ENCODE results near the gene CLPTM1L.
"Not testable (repeated sequence)": the region's sequence is repeated elsewhere in the genome, so short reads cannot be mapped to it uniquely, and the experiment has no call there.

CLPTM1L gene

DNA sequence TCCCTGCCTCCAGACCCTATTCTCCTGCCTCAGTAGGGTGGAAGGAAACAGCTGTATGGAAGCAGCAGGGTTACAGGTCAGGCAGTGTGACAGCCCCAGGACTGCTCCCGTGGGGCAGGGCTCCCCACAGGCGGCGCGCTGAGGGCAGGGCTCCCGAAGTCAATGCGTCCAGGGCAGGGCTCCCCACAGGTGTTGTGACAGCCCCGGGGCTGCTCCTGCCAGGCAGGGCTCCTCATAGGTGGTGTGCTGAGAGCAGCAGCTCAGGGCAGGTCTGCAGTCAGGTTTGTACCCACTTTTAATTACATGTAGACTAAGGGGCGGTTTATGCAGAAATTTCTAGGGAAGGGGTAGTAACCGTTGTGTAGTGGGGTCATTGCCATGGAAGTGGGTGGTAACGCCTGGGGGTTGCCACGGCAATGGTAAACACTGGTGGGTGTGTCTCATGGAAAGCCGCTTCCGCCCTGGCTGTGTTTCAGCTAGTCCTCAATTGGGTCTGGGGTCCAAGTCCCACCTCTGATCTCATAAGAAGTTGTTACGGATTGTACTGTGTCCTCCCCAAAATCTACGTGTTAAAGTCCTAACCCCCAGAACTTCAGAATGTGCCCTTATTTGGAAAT is 33.4 kb downstream of the CLPTM1L start:
- no peak for DNase-seq

DNA sequence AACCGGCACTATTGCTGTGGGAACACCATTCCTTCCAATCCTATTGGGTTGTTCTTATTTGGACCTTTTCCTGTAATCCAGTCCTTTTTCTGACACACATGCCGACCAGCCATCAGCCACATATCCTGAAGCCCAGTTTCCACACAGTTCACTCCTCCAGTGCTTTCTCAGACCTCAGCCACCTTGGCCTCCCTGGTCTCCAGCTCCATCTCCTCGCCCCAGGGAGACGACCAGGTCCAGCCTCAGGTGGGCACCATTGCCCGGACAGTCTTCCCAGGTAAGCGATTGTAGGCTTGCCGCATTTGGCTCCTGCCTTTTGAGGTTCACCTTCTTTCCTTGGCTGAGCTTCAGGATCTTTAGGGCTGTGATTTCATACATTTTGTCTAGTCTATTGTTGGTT is 34.8 kb downstream of the CLPTM1L start:
- DNase-seq: no peak

DNA sequence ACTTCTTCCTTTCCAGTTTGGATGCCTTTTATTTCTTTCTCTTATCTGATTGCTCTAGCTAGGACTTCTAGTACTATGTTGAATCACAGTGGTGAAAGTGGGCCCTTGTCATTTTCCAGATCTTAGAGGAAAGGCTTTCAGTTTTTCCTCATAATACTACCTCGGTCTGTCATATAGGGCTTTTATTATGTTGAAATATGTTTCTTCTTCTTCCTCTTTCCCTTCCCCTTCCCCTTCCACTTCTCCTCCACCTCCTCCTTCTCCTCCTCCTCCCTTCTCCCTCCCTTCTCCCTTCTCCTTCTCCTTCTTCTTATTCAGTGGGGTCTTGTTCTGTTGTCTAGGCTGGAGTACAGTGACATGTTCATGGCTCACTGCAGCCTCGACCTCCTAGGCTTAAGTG is 40.9 kb downstream of the CLPTM1L start:
- DNase-seq: no peak

DNA sequence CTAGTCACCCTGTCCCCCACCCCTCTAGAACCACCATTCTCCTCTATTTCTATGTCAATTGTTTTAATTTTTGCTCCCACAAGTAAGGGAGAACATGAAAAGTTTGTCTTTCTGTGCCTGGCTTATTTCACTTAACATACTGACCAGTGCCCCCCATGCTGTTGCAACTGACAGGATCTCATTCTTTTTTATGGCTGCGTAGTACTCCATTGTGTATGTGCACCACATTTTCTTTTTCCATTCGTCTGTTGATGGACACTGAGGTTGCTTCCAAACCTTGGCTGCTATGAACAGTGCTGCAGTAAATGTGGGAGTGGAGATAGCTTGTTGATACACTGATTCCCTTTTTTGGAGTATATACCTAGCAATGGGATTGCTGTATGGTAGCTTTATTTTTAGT is 42.6 kb downstream of the CLPTM1L start:
- no peak for DNase-seq

DNA sequence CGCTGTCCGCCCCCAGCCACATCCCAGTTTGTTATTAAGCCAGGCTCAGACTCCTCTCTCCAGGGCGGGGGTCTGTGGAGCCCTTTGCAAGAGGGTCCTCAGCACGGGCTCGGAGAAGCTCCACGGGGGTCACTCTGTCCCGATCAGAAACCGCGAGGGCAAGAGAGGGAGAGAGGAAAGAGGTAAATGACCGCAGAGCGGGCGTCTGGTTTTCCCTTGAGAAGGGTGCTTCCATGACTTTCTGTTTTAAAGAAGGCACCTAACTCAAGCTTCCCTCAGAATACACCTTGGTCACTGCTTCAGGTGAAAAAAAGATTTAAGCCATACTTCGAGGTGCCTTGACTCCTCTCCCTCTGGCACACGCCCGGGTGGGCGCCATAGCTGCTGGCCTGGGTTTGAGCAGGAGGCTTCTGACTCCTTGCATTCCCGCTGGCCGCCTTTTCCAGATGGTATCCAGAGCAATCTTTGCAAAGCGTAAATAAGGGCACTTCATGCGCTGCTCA is 44.3 kb downstream of the CLPTM1L start:
- no peak for DNase-seq

DNA sequence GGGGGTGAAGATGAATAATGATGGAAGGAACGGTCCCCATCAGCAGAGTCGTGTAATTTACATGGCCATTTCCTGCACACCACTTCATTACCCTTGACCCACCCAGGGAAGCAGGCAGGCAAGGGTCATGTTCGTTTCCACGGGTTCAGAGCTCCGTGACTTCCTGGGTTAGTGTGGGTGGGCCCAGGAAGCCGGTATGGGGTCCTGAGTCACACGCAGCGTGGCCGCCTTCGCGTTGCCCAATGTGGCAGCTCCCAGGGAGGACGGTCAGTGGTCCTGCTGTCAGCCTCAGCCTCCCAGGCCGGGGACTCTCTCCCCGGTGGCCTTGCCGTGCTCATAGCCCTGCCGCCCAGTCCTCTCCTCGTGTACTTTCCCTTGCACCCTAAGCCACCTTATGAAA is 44.9 kb downstream of the CLPTM1L start:
- DNase-seq: no peak

DNA sequence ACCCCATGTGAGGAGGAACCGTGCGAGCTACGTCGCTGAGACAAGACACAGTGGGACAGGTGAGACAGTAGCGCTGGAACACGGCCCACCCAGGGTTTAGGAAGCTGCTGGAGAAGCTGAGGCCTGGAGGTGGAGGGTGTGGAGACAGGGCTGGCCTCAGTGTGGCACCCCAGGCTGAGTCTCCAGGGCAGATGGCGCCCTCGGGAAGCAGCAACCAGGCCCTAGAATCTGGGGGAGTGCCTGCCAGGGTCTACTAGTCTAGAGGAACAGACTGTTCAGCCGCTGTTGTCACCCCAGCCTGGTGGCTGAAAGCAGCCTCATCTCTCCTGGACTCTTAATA is 45.4 kb downstream of the CLPTM1L start:
- DNase-seq: no peak

DNA sequence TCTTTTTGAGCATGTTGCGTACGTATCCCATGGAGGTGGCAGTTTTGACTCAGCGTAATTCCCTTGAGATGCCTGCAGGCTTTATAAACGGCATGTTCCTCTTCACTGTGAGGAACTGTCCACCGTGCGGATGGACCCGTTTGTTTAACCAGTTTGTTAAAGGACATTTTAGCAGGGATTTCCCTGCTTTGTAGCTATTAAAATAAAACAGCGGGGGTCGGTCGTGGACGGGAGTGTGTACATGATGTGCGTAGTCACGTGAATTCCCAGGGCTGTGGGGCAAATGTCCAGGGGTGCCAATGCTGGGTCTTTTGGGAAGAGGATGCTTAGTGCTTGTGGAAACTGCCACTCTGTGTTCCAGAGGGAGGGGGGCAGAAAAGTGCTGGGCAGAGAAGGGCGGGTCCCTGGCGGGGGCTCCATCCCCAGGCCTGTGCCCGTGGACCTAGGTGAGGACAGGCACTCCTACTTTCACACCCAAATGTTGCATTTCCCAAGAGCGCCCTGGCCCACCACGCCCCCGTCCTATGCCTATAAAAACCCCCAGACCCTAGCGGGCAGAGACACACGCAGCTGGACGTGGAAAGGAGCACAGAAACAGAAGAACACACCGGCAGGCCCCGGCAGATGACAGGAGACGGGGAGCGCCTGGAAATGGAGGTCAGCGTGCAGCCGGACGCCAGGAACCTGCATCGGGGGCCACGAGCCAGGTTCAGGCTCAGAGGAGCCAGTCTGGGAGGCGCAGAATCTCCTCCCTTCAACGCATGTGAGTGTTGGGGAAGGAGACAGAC is 46.0 kb downstream of the CLPTM1L start:
- DNase-seq: no peak

DNA sequence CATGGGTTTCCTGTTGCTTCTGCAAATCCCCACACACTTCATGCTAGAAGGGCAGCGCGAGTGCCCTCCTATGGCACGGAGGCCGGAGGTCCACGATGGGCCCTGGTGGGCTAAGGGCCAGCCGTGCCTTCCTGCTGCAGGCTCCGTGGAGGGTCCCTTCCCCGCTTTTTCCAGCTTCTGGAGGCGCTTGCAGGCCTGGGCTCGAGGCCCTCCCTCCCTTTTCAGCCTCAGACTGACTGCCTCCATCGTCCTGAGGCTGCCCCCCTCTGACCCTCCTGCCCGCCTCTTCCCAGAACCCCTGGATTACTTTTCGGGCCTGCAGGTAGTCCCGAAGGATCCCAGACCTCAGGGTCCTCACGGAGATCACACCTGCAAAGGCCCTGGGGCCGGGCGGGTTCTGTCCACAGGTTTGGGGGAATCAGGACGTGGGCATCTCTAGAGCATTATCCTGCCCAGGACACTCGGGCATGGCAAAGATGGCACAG is 46.8 kb downstream of the CLPTM1L start:
- DNase-seq: no peak

DNA sequence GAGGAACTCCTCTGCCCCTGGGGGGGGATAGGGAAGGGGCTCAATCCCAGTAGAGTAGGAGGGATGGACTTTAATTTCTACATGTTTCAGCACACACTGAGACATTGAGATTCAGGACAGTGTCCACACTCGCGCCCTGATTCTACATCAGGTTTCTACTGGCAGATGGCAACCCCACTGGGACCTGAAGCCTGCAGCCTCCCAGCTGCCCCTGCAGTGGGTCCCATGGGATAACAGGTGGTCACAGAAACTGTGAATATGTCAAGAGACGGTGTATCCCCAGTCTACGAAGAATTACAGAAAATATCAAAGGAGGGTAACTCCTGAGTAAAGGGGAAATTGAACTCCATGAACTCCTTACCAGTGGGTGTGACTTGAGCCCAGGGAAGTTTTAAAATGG is 47.7 kb downstream of the CLPTM1L start:
- DNase-seq: no peak

DNA sequence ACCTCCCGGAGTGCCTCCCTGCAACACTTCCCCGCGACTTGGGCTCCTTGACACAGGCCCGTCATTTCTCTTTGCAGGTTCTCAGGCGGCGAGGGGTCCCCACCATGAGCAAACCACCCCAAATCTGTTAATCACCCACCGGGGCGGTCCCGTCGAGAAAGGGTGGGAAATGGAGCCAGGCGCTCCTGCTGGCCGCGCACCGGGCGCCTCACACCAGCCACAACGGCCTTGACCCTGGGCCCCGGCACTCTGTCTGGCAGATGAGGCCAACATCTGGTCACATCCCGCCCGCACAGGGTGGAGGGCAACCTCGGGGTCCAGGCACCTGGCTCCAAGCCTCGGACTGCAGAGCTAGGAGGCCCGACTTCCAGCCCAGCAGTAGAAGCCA is 49.3 kb downstream of the CLPTM1L start:
- no peak for DNase-seq

DNA sequence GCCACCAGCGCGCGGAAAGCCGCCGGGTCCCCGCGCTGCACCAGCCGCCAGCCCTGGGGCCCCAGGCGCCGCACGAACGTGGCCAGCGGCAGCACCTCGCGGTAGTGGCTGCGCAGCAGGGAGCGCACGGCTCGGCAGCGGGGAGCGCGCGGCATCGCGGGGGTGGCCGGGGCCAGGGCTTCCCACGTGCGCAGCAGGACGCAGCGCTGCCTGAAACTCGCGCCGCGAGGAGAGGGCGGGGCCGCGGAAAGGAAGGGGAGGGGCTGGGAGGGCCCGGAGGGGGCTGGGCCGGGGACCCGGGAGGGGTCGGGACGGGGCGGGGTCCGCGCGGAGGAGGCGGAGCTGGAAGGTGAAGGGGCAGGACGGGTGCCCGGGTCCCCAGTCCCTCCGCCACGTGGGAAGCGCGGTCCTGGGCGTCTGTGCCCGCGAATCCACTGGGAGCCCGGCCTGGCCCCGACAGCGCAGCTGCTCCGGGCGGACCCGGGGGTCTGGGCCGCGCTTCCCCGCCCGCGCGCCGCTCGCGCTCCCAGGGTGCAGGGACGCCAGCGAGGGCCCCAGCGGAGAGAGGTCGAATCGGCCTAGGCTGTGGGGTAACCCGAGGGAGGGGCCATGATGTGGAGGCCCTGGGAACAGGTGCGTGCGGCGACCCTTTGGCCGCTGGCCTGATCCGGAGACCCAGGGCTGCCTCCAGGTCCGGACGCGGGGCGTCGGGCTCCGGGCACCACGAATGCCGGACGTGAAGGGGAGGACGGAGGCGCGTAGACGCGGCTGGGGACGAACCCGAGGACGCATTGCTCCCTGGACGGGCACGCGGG is 49.9 kb downstream of the CLPTM1L start, which contains the start of gene TERT:
Gene TERT, minus strand, starts transcription at position 234 of the 815 bp plus-strand sequence. Its CDS starts 79 bp downstream, at position 155.
- DNase-seq: no peak

DNA sequence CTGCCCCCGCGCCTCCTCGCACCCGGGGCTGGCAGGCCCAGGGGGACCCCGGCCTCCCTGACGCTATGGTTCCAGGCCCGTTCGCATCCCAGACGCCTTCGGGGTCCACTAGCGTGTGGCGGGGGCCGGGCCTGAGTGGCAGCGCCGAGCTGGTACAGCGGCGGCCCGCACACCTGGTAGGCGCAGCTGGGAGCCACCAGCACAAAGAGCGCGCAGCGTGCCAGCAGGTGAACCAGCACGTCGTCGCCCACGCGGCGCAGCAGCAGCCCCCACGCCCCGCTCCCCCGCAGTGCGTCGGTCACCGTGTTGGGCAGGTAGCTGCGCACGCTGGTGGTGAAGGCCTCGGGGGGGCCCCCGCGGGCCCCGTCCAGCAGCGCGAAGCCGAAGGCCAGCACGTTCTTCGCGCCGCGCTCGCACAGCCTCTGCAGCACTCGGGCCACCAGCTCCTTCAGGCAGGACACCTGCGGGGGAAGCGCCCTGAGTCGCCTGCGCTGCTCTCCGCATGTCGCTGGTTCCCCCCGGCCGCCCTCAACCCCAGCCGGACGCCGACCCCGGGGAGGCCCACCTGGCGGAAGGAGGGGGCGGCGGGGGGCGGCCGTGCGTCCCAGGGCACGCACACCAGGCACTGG is 50.6 kb downstream of the CLPTM1L start:
- no peak for DNase-seq

DNA sequence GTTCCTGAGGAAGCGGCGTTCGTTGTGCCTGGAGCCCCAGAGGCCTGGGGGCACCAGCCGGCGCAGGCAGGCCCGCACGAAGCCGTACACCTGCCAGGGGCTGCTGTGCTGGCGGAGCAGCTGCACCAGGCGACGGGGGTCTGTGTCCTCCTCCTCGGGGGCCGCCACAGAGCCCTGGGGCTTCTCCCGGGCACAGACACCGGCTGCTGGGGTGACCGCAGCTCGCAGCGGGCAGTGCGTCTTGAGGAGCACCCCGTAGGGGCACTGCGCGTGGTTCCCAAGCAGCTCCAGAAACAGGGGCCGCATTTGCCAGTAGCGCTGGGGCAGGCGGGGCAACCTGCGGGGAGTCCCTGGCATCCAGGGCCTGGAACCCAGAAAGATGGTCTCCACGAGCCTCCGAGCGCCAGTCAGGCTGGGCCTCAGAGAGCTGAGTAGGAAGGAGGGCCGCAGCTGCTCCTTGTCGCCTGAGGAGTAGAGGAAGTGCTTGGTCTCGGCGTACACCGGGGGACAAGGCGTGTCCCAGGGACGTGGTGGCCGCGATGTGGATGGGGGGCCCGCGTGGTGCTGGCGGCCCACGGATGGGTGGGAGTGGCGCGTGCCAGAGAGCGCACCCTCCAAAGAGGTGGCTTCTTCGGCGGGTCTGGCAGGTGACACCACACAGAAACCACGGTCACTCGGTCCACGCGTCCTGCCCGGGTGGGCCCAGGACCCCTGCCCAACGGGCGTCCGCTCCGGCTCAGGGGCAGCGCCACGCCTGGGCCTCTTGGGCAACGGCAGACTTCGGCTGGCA is 51.3 kb downstream of the CLPTM1L start:
- DNase-seq: no peak

DNA sequence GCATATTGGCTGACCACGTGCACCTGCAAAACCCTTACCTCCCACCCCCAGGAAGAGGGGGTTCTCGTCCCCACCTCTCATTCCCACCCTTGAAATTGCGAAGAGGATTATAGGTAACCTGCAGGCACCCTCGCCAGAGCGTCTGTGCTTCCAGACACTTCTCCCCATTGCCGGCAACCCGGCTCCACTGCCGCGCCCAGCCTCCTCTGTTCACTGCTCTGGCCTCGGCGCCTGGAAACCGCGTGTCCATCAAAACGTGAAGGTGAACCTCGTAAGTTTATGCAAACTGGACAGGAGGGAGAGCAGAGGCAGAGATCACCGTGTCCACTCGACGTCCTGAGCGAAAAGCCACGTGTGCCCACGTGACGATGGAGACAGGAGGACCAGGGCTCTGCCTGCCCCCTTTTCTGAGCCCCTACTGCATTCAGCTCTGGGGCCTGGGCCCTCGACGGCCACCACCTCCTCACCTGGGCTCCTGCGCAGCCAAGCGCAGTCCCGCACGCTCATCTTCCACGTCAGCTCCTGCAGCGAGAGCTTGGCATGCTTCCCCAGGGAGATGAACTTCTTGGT is 52.0 kb downstream of the CLPTM1L start:
- no peak for DNase-seq

DNA sequence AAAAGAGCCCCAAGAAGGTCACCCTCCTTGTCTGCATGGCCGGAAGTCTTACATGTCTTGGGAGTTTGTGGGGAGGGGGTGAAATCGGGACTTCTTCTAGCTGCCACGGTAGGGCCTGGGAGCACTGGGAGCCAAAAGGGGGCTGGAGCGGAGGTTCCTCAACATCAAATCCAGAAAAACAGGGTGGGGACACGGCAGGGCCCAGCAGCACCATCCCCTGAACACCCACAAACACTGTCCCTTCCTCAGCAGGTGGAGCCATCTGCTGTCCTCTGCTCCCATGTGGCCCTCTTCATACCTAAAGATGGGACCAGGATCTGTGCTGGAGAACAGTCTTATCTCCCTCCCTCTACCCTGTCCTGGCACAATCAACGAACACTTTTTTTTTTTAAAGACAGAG is 52.8 kb downstream of the CLPTM1L start:
- no peak for DNase-seq

DNA sequence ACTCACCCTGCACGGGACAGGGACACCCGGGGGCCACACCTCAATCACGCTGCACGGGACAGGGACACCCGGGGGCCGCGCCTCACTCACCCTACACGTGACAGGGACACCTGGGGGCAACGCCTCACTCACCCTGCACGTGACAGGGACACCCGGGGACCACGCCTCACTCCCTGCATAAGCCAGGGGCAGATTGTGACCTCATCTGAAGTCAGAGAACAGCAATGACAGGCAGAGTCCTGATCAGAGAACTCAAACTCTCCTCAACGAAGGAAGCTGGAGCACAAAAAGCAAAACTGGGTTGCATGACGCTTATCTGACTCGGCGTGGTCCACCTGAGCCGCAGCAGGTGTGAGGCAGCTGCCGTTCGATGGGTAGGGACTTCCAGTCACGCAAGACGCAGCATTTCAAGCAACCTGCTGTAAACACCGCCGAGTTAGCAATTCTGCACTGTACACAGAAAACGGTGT is 53.3 kb downstream of the CLPTM1L start:
- DNase-seq: no peak

DNA sequence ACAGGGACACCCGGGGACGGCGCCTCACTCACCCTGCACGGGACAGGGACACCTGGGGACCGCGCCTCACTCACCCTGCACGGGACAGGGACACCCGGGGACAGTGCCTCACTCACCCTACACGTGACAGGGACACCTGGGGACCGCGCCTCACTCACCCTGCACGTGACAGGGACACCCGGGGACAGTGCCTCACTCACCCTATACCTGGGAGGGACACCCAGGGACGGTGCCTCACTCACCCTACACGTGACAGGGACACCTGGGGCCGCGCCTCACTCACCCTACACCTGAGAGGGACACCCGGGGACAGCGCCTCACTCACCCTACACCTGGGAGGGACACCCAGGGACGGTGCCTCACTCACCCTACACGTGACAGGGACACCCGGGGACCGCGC is 53.9 kb downstream of the CLPTM1L start:
- DNase-seq: not testable (repeated sequence)

DNA sequence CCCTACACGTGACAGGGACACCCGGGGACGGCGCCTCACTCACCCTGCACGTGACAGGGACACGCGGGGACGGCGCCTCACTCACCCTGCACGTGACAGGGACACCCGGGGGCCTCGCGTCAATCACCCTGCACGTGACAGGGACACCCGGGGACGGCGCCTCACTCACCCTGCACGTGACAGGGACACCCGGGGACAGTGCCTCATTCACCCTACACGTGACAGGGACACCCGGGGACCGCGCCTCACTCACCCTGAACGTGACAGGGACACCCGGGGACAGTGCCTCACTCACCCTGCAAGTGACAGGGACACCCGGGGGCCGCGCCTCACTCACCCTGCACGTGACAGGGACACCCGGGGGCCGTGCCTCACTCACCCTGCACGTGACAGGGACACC is 55.3 kb downstream of the CLPTM1L start:
- not testable (repeated sequence) for DNase-seq

DNA sequence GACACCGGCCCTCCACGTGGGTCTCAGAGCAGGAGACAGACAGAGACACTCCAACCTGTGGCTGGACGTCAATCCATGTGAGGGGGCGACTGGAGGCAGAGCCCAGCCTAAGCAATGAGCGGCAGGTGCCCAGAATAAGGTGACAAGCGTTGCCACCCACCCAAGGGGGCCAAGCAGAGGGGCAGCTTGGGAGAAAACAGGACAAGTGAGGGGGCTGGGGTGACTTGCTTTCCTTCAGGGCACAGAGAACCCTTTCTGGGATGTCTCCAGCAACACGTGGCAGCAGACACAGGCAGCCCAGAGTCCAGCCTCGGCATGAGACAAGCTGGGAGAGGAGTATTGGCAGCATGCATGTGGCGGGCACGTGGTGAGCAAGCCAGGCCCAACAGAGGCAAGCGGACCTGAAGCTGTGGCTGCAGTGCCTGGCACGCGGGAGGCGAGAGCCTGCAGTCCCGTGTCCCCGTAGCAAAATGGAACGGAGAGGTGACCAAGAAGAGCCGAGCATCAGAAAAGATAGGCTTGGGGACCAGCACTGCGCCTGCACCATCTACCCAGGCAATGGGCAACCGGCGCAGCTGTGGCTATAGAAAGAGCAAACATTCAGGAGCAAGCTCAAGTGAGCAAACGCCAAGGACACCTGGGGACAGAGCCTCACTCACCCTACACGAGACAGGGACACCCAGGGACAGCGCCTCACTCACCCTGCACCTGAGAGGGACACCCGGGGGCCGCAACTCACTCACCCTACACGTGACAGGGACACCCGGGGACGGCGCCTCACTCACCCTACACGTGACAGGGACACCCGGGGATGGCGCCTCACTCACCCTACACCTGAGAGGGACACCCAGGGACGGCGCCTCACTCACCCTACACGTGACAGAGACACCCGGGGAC is 56.2 kb downstream of the CLPTM1L start:
- DNase-seq: no peak

DNA sequence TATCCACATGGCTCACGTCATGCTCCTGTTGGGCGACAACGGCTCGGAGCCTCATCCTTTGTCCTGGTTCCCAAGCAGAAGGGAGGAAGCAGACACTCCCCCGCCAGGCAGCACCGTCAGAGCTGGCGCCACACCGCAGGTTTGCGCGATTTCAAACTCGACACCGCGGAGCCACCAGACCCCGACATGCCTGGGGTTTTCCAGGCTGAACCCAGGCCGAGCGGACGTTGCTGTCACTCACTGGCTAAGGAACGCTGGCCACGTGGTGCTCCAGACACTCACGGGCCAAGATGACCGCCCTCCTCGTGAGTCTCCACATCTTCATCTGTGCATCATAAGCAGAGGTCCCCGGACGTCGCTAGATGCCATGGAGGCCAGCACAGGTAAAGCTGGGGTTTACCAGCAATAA is 59.0 kb downstream of the CLPTM1L start:
- DNase-seq: no peak

Measured in NCI-H1105 (cell line).